Measurements from ENCODE around the gene STK10.
"Not testable (repeated sequence)": the region's sequence is repeated elsewhere in the genome, so short reads cannot be mapped to it uniquely, and the experiment has no call there.

STK10 gene

GRCh38 chr5:172052450-172053236, 135.4 kb downstream of the STK10 start:
- no peak for DNase-seq (ENCODE audit: low read depth in 2 of 2)

GRCh38 chr5:172051643-172052339, 136.2 kb downstream of the STK10 start:
- DNase-seq (ENCODE audit: low read depth in 2 of 2) = no peak

GRCh38 chr5:172050080-172050479, 137.9 kb downstream of the STK10 start:
- DNase-seq (ENCODE audit: low read depth in 2 of 2) = no peak

GRCh38 chr5:172049226-172049796, 138.7 kb downstream of the STK10 start:
- DNase-seq (ENCODE audit: low read depth in 2 of 2) = no peak

GRCh38 chr5:172048539-172049101, 139.4 kb downstream of the STK10 start:
- DNase-seq (ENCODE audit: low read depth in 2 of 2) = no peak

- no peak for DNase-seq (ENCODE audit: low read depth in 2 of 2)
These were observed 139.9 kb downstream of the STK10 start for GRCh38 chr5:172048170-172048422.

- no peak for DNase-seq (ENCODE audit: low read depth in 2 of 2)
These were observed 141.4 kb downstream of the STK10 start for GRCh38 chr5:172046593-172046992.

- no peak for DNase-seq (ENCODE audit: low read depth in 2 of 2)
These were observed 142.8 kb downstream of the STK10 start for GRCh38 chr5:172045315-172045632.

- DNase-seq (ENCODE audit: low read depth in 2 of 2) = no peak
These were observed 143.3 kb downstream of the STK10 start for GRCh38 chr5:172044631-172045314.

- no peak for DNase-seq (ENCODE audit: low read depth in 2 of 2)
These were observed 144.2 kb downstream of the STK10 start for GRCh38 chr5:172043865-172044264.

- DNase-seq (ENCODE audit: low read depth in 2 of 2) = no peak
These were observed 145.8 kb downstream of the STK10 start for GRCh38 chr5:172042183-172042582.

- DNase-seq (ENCODE audit: low read depth in 2 of 2) = no peak
These were observed 149.9 kb downstream of the STK10 start for GRCh38 chr5:172038167-172038566.

- DNase-seq (ENCODE audit: low read depth in 2 of 2) = no peak
These were observed 153.0 kb downstream of the STK10 start for GRCh38 chr5:172035049-172035448.

- no peak for DNase-seq (ENCODE audit: low read depth in 2 of 2)
These were observed 156.0 kb downstream of the STK10 start for GRCh38 chr5:172031894-172032461.

- DNase-seq (ENCODE audit: low read depth in 2 of 2) = no peak
These were observed 158.1 kb downstream of the STK10 start for GRCh38 chr5:172029876-172030275.

- DNase-seq (ENCODE audit: low read depth in 2 of 2) = no peak
These were observed 159.9 kb downstream of the STK10 start for GRCh38 chr5:172028167-172028566.

- DNase-seq (ENCODE audit: low read depth in 2 of 2) = not testable (repeated sequence)
These were observed 167.8 kb downstream of the STK10 start for GRCh38 chr5:172020110-172020786.

- DNase-seq (ENCODE audit: low read depth in 2 of 2) = no peak
These were observed 172.7 kb downstream of the STK10 start for GRCh38 chr5:172015346-172015745.

- no peak for DNase-seq (ENCODE audit: low read depth in 2 of 2)
These were observed 177.7 kb downstream of the STK10 start for GRCh38 chr5:172010278-172010677.

- DNase-seq (ENCODE audit: low read depth in 2 of 2) = no peak
These were observed 178.3 kb downstream of the STK10 start for GRCh38 chr5:172009536-172010270.

- DNase-seq (ENCODE audit: low read depth in 2 of 2) = no peak
These were observed 179.3 kb downstream of the STK10 start for GRCh38 chr5:172008689-172009141.

All from stimulated activated CD8-positive, alpha-beta memory T cell treated with anti-CD3 and anti-CD28 coated beads, Interleukin-15, amount 100 ng/mL, for 4 hours (primary cell).